Sigmoid colon (tissue), 4 donors: ENCODE results near the gene SLC9A7.

Experiments used
- CTCF ChIP-seq, 4 experiments: fragments of 450-650 bp in 3 of 4; fragments of 200-600 bp in 1 of 4; IDR thresholded peaks; one replicate each; pipeline ENCODE4 v1.5.1; 2016 to 2019; ENCODE audit warnings: antibody characterized with exemption in 4 of 4, mild to moderate bottlenecking in 3 of 4, moderate library complexity in 2 of 4
- EP300 ChIP-seq, 4 donors: sonication (generic); formaldehyde crosslinking; IDR thresholded peaks; one replicate each; pipeline ENCODE4 v1.6.1; 2017; ENCODE audit warnings: antibody characterized with exemption in 4 of 4
- POLR2AphosphoS5 ChIP-seq, 4 donors: sonication (generic); formaldehyde crosslinking; IDR thresholded peaks; one replicate each; pipeline ENCODE4 v1.6.1; 2017; ENCODE audit warnings: antibody characterized with exemption in 4 of 4

DNA sequence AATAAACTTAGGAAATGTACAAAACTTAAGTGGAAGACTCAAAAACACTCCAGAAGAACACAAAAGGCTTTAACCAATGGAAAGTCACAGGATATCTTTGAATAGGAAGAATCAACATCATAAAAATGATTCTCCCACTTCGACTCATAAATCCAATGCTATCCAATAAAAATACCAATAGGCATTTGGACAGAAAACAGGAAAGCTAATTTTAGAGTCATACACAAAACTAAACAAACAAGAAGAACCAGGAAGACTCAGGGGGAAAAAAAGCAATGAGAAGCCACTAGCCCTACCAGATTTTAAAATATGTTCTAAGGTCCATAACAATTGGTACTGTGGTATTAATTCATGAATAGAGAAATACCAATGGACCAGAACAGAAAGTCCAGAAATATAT, 28.2 kb downstream of the SLC9A7 start:
- TF ChIP-seq POLR2AphosphoS5 (IDR thresholded peaks at IDR 0.05): no peak
- no peak for TF ChIP-seq CTCF (IDR thresholded peaks at IDR 0.05)
- TF ChIP-seq EP300 (IDR thresholded peaks at IDR 0.05): no peak
